Measurements from ENCODE around the gene SLC6A16.
"Not testable (repeated sequence)": the region's sequence is repeated elsewhere in the genome, so short reads cannot be mapped to it uniquely, and the experiment has no call there.

The SLC6A16 gene

GRCh38 chr19:49344505-49345423 lies 19.8 kb upstream of the SLC6A16 start:
- DNase-seq = no peak

- DNase-seq = no peak
Observed at GRCh38 chr19:49343123-49343522, 18.1 kb upstream of the SLC6A16 start.

- no peak for DNase-seq
Observed at GRCh38 chr19:49342291-49342721, 17.3 kb upstream of the SLC6A16 start.

- DNase-seq = no peak
Observed at GRCh38 chr19:49340865-49341718, 16.1 kb upstream of the SLC6A16 start.

- DNase-seq = no peak
Observed at GRCh38 chr19:49340069-49340864, 15.3 kb upstream of the SLC6A16 start.

- no peak for DNase-seq
Observed at GRCh38 chr19:49339301-49340068, 14.5 kb upstream of the SLC6A16 start.

- DNase-seq = no peak
Observed at GRCh38 chr19:49338691-49339300, 13.8 kb upstream of the SLC6A16 start.

GRCh38 chr19:49338023-49338677 lies 13.2 kb upstream of the SLC6A16 start:
- DNase-seq = no peak

- no peak for DNase-seq
Observed at GRCh38 chr19:49337267-49338022, 12.5 kb upstream of the SLC6A16 start.

- DNase-seq = no peak
Observed at GRCh38 chr19:49336482-49337266, 11.7 kb upstream of the SLC6A16 start.

- no peak for DNase-seq
Observed at GRCh38 chr19:49335784-49336481, 10.9 kb upstream of the SLC6A16 start.

GRCh38 chr19:49335071-49335783 lies 10.2 kb upstream of the SLC6A16 start, which contains the start of gene CD37:
TSS of gene CD37 (plus strand) at chr19:49335406. CDS start at chr19:49335541, 135 bp downstream.
- peak; percentile 69 for DNase-seq

- DNase-seq = peak; percentile 85
Observed at GRCh38 chr19:49333811-49334288, 8.9 kb upstream of the SLC6A16 start.

- DNase-seq = no peak
Observed at GRCh38 chr19:49333418-49333805, 8.4 kb upstream of the SLC6A16 start.

GRCh38 chr19:49332691-49333417 lies 7.9 kb upstream of the SLC6A16 start:
- DNase-seq = not testable (repeated sequence)

- peak; percentile 67 for DNase-seq
Observed at GRCh38 chr19:49331616-49332055, 6.6 kb upstream of the SLC6A16 start.

GRCh38 chr19:49331187-49331586 lies 6.2 kb upstream of the SLC6A16 start:
- not testable (repeated sequence) for DNase-seq

All from CD4-positive, alpha-beta T cell treated with Interleukin-6 for 4 hours (primary cell).